Gastrocnemius medialis (tissue), 4 donors: Measurements from ENCODE around the gene ZCCHC3.

Experiments used
- POLR2A ChIP-seq, 2 donors: fragments of 450-650 bp; IDR thresholded peaks; one replicate each; pipeline ENCODE4 v1.6.1; 2017; ENCODE audit warnings: antibody characterized with exemption in 2 of 2, mild to moderate bottlenecking in 2 of 2, moderate library complexity in 2 of 2
- TF ChIP-seq, protein P1 (sequence below), 5 experiments: fragments of 450-650 bp in 3 of 5; fragments of 200-600 bp in 2 of 5; sonication (generic) in 2 of 5; IDR thresholded peaks in 4 of 5; conservative IDR thresholded peaks in 1 of 5; 1 replicate in 4 of 5; 2 replicates in 1 of 5; pipeline ENCODE4 v1.5.1; 2016 to 2019; ENCODE audit warnings: antibody characterized with exemption in 5 of 5, mild to moderate bottlenecking in 3 of 5, moderate library complexity in 3 of 5

DNA sequence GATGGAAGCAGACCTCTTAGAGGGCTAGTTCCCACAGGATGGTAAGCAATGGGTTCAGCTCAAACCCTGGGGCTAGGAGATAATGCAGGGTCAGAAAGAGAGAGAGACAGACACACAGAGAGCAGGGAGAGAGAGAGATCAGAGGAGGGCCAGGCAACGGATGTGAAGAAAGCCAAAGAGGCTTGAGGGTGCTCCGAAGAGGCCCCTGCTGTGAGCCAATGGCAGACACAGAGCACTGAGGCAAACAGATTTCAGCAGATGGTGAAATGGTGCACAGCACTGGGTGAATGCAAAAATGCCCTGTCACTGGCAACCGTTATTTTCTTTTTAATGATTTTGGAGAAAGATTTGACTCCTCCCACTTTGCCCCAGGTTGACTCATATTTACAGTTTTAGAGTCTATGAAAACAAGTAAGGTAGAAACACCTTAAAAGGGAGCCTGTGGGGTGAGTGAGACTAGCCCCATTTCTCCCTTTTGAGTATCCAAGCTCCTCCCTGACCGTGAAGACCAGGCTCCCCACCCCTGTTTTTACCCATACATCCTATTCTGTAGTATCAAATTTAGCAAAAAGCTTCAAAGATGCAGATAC is 39.0 kb upstream of the ZCCHC3 start:
- TF ChIP-seq POLR2A (IDR thresholded peaks at IDR 0.05) = no peak
- TF ChIP-seq, protein P1, sequence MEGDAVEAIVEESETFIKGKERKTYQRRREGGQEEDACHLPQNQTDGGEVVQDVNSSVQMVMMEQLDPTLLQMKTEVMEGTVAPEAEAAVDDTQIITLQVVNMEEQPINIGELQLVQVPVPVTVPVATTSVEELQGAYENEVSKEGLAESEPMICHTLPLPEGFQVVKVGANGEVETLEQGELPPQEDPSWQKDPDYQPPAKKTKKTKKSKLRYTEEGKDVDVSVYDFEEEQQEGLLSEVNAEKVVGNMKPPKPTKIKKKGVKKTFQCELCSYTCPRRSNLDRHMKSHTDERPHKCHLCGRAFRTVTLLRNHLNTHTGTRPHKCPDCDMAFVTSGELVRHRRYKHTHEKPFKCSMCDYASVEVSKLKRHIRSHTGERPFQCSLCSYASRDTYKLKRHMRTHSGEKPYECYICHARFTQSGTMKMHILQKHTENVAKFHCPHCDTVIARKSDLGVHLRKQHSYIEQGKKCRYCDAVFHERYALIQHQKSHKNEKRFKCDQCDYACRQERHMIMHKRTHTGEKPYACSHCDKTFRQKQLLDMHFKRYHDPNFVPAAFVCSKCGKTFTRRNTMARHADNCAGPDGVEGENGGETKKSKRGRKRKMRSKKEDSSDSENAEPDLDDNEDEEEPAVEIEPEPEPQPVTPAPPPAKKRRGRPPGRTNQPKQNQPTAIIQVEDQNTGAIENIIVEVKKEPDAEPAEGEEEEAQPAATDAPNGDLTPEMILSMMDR (IDR thresholded peaks at IDR 0.05 in 4 of 5, conservative IDR thresholded peaks at IDR 0.05 in 1 of 5) = no peak
